Amygdala (tissue), 56 donors: ENCODE results near the gene BBX.
A peak's percentile ranks its signal among the peaks of the same experiment; 100 is the strongest.
"Not testable (repeated sequence)": the region's sequence is repeated elsewhere in the genome, so short reads cannot be mapped to it uniquely, and the experiment has no call there.

Experiments
- DNase-seq, 56 donors: peaks; one replicate each; lab custom pipeline; 2025; lab: John Stamatoyannopoulos, UW

BBX gene

GRCh38 chr3:107825556-107825955 lies 302.8 kb downstream of the BBX start:
- DNase-seq = no peak

DNA sequence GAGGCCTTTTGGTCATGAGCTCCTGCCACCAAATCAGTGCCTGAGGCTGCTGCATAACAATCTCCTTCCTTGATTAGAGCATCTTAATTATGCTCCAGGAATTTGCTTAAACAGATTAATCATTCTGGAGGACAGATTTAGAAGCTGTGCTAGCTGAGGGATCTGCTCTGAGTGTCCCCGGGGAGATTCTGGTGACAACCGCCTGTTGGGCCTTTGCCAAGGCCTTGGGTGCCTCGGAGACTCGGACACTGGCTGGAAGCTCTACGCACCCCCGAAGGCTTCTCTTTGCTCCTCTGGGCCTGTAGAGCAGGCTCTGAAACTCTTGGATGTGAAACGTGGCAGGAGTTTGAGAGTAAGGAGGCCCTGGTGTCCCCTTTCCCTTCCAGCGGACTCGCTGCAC lies 304.0 kb downstream of the BBX start:
- DNase-seq = no peak

- DNase-seq = no peak
These were observed 306.4 kb downstream of the BBX start for GRCh38 chr3:107829185-107829584.

DNA sequence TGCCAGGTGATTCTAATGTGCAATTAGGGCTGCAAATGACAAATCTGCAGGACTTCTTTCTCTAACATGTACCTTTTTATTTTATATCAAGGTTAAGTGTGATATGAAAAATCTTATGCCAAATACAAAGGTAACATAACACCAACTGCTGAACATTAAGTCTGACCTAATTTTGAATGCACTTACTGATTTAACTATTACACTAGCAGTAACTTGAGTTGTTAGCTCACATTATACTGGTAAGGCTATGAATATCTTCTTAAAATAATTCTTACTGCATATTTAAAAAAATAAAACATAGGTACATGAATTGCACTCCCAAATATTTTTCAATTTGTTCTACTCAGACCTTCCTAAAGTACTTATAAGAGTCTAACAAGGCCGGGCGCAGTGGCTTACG lies 308.8 kb downstream of the BBX start:
- no peak for DNase-seq

DNA sequence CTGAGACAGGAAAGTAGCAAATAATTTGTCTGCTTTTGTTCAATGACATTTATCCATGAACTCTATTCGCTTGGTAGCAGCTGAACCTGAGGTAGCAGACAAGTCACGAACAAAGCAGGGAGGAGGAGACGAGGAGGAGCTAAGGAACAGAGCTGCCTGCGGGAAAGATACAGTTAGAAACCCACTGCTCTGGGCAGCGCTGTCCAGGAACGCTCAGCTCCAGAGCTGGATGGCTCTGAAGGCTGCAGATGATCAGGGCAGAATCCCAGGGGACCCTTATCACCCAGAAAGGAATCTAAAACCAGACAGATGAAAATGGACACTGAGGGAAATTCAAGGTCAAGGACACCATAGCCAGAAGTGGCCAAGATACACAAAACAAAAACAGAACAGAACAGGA lies 310.3 kb downstream of the BBX start:
- no peak for DNase-seq

DNA sequence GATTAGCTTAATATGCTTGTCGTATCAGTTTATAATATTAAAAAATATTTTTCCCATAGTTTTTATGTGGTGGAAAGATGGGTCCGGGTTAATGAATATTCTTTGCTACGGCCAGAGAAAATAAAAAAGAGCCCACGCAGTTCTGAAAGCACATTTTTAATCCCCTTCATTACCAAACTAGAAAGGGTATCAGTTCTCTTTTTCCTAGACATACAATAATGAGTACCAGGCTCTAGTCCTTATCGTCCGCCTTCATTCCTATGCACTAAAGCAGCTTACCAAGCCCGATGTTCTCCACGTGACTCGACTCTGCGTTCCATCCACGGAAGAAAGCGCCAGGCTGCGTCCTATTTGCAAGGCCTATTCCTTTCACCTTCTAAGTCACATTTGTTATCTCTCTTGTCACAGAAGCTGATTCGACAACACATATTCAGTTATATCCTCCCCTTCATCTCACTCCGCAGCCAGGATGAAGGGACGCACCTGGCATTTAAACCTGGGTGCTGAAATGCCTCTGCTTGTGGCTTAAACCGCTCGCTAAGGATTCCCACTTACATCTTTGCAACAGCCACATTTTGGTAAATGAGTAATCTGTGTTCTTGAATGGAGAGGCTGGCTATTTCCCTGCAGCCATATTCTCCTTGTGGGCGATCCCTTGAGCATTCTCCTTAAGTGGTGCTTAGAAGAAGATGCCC lies 311.1 kb downstream of the BBX start:
- no peak for DNase-seq

GRCh38 chr3:107835001-107835400 lies 312.2 kb downstream of the BBX start:
- not testable (repeated sequence) for DNase-seq

- no peak for DNase-seq
These were observed 315.3 kb downstream of the BBX start for GRCh38 chr3:107837895-107838612.

DNA sequence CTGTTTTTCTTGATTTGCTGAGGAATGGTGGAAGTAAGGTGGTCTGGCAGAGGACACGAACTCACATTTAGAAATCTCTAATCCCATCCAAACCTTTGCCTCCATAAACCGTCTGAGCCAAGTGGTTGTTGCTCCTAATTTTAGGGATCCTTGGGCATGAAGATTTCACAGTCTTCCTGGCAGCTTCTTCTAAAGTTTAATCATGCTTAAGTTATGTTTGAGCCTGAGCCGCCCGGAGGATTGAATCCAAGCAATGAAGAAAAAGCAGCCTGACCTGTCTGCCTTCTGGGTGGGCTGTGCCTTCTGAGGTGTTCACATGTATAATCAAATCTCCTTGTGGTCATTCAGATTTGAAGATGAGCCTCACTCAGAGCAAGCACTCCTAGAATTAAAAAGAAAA lies 319.1 kb downstream of the BBX start:
- no peak for DNase-seq

GRCh38 chr3:107842940-107843339 lies 320.2 kb downstream of the BBX start:
- DNase-seq = no peak

- DNase-seq = no peak
These were observed 322.9 kb downstream of the BBX start for GRCh38 chr3:107845380-107846278.

- DNase-seq = peak in 38 of 56 donors; percentile 1 to 75 (median 18)
These were observed 323.6 kb downstream of the BBX start for GRCh38 chr3:107846279-107846852.

- no peak for DNase-seq
These were observed 325.0 kb downstream of the BBX start for GRCh38 chr3:107847791-107848190.

GRCh38 chr3:107848351-107848915 lies 325.7 kb downstream of the BBX start:
- no peak for DNase-seq

DNA sequence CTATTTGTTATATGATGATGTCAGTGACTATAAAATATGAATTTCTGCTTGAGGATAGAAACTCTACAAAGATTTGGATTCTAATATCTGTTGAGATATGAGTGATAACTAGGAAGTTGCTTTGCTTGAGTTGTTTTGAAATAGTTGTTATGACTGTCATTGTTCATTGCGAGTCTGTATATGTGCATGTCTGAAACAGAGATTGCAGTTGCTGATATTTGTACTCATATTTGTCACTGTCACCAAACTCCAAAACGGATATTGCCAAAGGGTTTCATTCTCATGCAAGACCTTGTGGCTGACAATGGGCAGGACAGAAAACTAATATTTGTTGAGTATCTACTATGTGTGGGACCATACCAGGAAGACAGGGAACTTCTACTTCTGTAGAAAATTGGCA lies 327.9 kb downstream of the BBX start:
- no peak for DNase-seq

- no peak for DNase-seq
These were observed 331.1 kb downstream of the BBX start for GRCh38 chr3:107853821-107854220.

DNA sequence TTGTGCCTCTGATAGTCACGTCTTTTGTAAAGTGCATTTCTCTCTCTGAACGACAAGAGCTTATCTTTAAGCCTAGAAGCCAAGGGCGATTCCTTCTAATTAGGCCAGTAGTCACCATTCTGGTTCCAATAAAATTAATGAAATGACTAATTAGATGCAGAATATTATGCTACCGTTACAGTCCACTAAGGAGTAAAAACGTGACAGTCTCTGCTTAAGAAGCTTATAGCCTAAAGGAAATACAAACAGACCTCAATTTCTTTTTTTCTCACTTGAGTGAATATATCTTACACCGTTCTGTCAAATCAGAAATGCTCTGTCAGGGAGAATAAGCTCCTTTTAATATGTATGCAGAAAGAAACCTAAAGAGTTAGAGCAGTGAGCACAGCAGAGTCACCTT lies 332.0 kb downstream of the BBX start:
- DNase-seq = no peak

GRCh38 chr3:107855710-107856109 lies 332.9 kb downstream of the BBX start:
- DNase-seq = no peak

GRCh38 chr3:107857854-107858253 lies 335.1 kb downstream of the BBX start:
- DNase-seq = no peak

DNA sequence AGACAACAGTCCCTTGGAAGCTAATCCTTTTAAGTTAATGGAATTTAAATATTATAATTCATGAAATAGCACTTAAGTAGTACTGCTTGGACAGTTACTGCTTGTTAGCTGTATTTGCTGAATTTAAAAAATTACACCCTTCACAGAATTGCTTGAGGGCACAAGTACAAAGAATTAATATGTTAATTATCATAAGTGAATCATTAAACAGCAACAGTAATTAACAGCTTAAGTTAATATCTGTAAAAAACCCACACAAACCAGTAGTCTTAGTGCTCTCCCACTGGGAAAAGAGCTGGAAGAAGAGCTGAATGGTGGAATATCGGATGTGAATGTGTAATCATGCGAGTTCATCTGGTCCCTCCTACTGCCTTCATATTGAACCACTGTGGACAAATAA lies 336.1 kb downstream of the BBX start:
- DNase-seq = no peak
